GM12892 (cell line): ENCODE results near the gene TSPAN10.

ENCODE experiments used
- POLR2AphosphoS5 ChIP-seq: IDR thresholded peaks from 2 replicates; pipeline ENCODE4 v1.6.1; 2011; ENCODE audit warnings: low read depth, low read length, control low read depth
- TAF1 ChIP-seq: IDR thresholded peaks from 2 replicates; pipeline ENCODE4 v1.6.1; 2011; ENCODE audit warnings: low read depth, mild to moderate bottlenecking, control low read depth, low read length, borderline replicate concordance

DNA sequence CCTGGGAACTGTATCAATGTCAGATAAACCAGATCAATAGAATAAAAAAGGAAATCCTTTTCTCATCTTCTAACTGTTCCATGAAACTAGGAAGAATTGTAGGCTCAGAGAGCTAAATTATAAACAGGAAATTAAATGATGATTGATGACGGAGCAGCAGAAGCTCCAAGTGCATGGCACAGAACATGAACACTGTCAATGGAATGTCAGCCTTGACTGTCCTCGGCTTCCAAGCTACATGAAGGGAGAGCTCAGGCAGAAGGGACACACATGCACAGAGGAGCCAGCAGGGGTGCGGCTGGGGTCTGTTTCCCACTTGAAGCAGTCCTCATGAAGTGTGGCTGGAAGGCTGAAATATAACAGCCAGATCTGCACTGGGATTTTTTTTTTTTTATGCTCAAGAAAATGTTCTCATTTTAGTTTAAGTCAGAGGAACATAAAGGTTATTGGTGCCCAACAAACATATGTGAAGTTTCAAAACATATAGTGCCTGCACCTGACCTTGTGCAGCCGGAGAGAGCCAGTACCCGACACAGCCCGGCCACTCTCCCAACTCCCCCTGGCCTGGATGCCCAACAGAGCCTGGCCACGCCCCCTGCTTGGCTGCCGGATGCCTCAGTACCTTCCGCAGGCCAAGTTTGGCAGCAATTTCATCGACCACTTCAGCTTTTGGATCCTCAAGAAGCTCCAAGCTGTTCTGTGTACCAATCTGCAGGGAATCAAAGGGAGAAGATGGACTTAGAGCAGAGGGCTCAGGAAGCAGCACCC is 37.1 kb upstream of the TSPAN10 start:
- TF ChIP-seq TAF1 = no peak
- no peak for TF ChIP-seq POLR2AphosphoS5
